ENCODE results near the gene DMXL1.
"Not testable (repeated sequence)": the region's sequence is repeated elsewhere in the genome, so short reads cannot be mapped to it uniquely, and the experiment has no call there.

The DMXL1 gene

GRCh38 chr5:119171686-119172085 is 100.8 kb downstream of the DMXL1 start:
- no peak for ATAC-seq (replicated peaks)
- Mint-ChIP-seq H3K27me3 (no peaks in the 10 kb centered on the region), H3K4me1 (ENCODE audit: low read depth in 2 of 2) (peaks cover 3% of the 10 kb centered on the region in 2 donors), H3K36me3 (ENCODE audit: insufficient read depth) (peaks cover 5% of the 10 kb centered on the region), H3K27ac (no peak overlapping the region), H3K4me3 (no peak overlapping the region), H3K9me3 (no peaks in the 10 kb centered on the region)
- no peak for DNase-seq

- Mint-ChIP-seq H3K4me3 (no peak overlapping the region), H3K4me1 (ENCODE audit: low read depth in 2 of 2) (peaks cover 0 to 3% of the 10 kb centered on the region in 2 donors), H3K27me3 (no peaks in the 10 kb centered on the region), H3K9me3 (no peaks in the 10 kb centered on the region), H3K27ac (no peak overlapping the region), H3K36me3 (ENCODE audit: insufficient read depth) (peaks cover 7% of the 10 kb centered on the region)
- ATAC-seq (replicated peaks) (no peak), DNase-seq (no peak)
These were observed 103.8 kb downstream of the DMXL1 start for GRCh38 chr5:119174578-119175163.

DNA sequence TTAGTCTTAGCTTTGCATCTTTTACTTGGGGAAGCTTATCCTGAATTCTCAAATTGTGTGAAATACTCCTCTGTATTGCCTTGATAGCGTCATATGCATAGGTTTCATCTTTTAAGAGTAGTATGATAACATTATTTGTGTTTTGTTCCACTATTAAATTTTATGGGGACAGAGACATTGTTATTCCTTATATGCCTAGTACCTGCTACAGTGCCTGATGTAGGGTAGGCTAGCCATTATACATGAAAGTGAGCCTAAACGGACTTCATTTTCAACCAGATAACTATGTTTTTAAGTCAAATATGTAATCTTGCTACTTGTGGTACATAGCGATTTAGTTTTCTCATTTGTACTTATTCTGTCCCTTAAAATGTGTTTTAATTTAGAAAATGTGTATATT is 105.9 kb downstream of the DMXL1 start:
- Mint-ChIP-seq H3K27ac (no peak overlapping the region), H3K4me3 (no peak overlapping the region), H3K9me3 (no peaks in the 10 kb centered on the region), H3K36me3 (ENCODE audit: insufficient read depth) (peaks cover 11% of the 10 kb centered on the region), H3K27me3 (no peaks in the 10 kb centered on the region), H3K4me1 (ENCODE audit: low read depth in 2 of 2) (peaks cover 0 to 3% of the 10 kb centered on the region in 2 donors)
- DNase-seq (no peak), ATAC-seq (replicated peaks) (no peak)

- no peak for DNase-seq
- no peaks in the 10 kb centered on the region for H3K27me3 Mint-ChIP-seq
- no peak overlapping the region for H3K4me3 Mint-ChIP-seq
- no peak overlapping the region for H3K27ac Mint-ChIP-seq
- no peaks in the 10 kb centered on the region for H3K9me3 Mint-ChIP-seq
- H3K4me1 Mint-ChIP-seq (ENCODE audit: low read depth in 2 of 2) = peaks cover 0 to 3% of the 10 kb centered on the region in 2 donors
- peaks cover 11% of the 10 kb centered on the region for H3K36me3 Mint-ChIP-seq (ENCODE audit: insufficient read depth)
- ATAC-seq (replicated peaks) = no peak
These were observed 106.3 kb downstream of the DMXL1 start for GRCh38 chr5:119177226-119177625.

- ATAC-seq (replicated peaks) = no peak
- no peak overlapping the region for H3K4me3 Mint-ChIP-seq
- peaks cover 0 to 3% of the 10 kb centered on the region in 2 donors for H3K4me1 Mint-ChIP-seq (ENCODE audit: low read depth in 2 of 2)
- no peak for DNase-seq
- no peaks in the 10 kb centered on the region for H3K9me3 Mint-ChIP-seq
- H3K27me3 Mint-ChIP-seq = no peaks in the 10 kb centered on the region
- H3K27ac Mint-ChIP-seq = no peak overlapping the region
- H3K36me3 Mint-ChIP-seq (ENCODE audit: insufficient read depth) = peaks cover 7% of the 10 kb centered on the region
These were observed 107.5 kb downstream of the DMXL1 start for GRCh38 chr5:119178435-119178834.

- no peaks in the 10 kb centered on the region for H3K4me1 Mint-ChIP-seq (ENCODE audit: low read depth in 2 of 2)
- no peak overlapping the region for H3K27ac Mint-ChIP-seq
- no peaks in the 10 kb centered on the region for H3K9me3 Mint-ChIP-seq
- peaks cover 7% of the 10 kb centered on the region for H3K36me3 Mint-ChIP-seq (ENCODE audit: insufficient read depth)
- DNase-seq (no peak), ATAC-seq (replicated peaks) (no peak)
- no peak overlapping the region for H3K4me3 Mint-ChIP-seq
- no peaks in the 10 kb centered on the region for H3K27me3 Mint-ChIP-seq
These were observed 109.2 kb downstream of the DMXL1 start for GRCh38 chr5:119179857-119180641.

DNA sequence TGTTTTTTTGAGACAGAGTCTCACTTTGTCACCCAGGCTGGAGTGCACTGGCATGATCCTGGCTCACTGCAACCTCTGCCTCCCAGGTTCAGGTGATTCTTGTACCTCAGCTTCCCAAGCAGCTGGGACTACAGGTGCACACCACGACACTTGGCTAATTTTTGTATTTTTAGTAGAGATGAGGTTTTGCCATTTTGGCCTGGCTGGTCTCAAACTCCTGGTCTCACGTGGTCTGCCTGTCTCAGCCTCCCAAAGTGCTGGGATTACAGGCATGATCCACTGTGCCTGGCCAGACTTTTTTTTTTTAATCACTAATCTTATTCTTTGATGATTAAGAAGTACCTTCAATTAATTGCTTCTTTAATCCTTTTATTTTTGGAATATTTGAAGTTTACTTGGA is 114.6 kb downstream of the DMXL1 start:
- not testable (repeated sequence) for H3K27me3 Mint-ChIP-seq; H3K36me3 Mint-ChIP-seq (ENCODE audit: insufficient read depth); H3K4me3 Mint-ChIP-seq; H3K9me3 Mint-ChIP-seq; DNase-seq; ATAC-seq (replicated peaks)
- Mint-ChIP-seq H3K4me1 (ENCODE audit: low read depth in 2 of 2) (peaks cover 10 to 13% of the 10 kb centered on the region in 2 donors), H3K27ac (peak overlapping the region in 1 of 2 donors; percentile 3)

- Mint-ChIP-seq H3K9me3 (no peaks in the 10 kb centered on the region), H3K36me3 (ENCODE audit: insufficient read depth) (no peaks in the 10 kb centered on the region), H3K27me3 (no peaks in the 10 kb centered on the region), H3K27ac (peak overlapping the region; percentile 83 to 86), H3K4me1 (ENCODE audit: low read depth in 2 of 2) (peaks cover 10 to 16% of the 10 kb centered on the region in 2 donors), H3K4me3 (peak overlapping the region; percentile 65 to 77)
- peak; percentile 2 to 8 (median 7) for DNase-seq
- ATAC-seq (replicated peaks) = peak; percentile 74
These were observed 117.1 kb downstream of the DMXL1 start for GRCh38 chr5:119187776-119188529.

DNA sequence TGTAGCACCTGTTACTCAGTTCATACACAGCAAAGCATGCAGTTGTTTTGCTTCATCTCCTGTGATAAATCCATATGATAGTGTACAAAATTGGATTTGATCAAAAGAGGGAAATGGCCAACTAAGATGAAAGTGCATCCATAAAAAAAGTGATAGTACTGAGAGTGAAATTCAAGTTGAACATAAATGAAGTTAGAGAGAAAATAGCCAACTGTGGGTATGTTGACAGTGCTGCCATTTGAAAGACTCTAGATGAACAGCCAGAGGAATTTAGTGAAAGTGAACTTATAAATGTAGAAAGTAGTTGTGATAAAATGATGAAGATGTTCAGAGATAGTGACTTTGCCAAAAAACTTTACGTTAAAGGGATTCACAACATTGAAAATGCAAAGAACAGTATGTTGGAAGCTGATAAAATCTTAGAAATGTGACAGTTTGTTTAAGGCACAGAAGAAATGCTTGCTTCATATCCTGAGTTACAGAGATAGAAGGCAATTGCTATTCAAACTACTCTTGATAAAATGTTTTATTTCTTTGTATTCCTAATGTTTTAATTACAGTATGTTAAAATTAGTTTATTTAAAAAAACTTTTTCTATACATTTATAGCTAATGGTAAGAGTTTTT is 119.7 kb downstream of the DMXL1 start:
- Mint-ChIP-seq H3K27me3 (no peaks in the 10 kb centered on the region), H3K4me1 (ENCODE audit: low read depth in 2 of 2) (peaks cover 10 to 16% of the 10 kb centered on the region in 2 donors), H3K9me3 (no peaks in the 10 kb centered on the region), H3K36me3 (ENCODE audit: insufficient read depth) (peaks cover 7% of the 10 kb centered on the region), H3K27ac (no peak overlapping the region), H3K4me3 (no peak overlapping the region)
- DNase-seq = no peak
- ATAC-seq (replicated peaks) = no peak

DNA sequence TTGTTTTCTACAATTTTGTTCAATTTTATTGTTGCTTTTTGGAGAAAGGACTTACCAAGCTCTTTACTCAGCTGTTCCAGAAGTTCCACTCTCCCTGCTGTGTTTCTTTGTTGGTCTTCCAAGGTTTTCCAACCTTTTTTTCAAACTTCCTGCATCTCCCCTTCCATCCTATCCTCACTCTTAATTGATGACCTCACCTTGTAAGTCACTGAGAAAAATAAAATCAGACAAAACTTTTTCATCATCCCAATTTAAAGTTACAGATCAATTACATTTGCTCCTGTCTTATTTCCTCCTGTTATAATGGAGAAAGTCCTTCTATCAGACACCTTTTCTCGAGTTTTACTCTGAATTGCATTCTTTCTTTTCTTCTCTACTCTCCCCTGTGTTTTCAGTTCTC is 121.1 kb downstream of the DMXL1 start:
- no peak overlapping the region for H3K4me3 Mint-ChIP-seq
- H3K4me1 Mint-ChIP-seq (ENCODE audit: low read depth in 2 of 2) = peaks cover 5 to 12% of the 10 kb centered on the region in 2 donors
- no peaks in the 10 kb centered on the region for H3K27me3 Mint-ChIP-seq
- no peak overlapping the region for H3K27ac Mint-ChIP-seq
- no peak for ATAC-seq (replicated peaks)
- no peak for DNase-seq
- H3K36me3 Mint-ChIP-seq (ENCODE audit: insufficient read depth) = peaks cover 7% of the 10 kb centered on the region
- H3K9me3 Mint-ChIP-seq = no peaks in the 10 kb centered on the region

DNA sequence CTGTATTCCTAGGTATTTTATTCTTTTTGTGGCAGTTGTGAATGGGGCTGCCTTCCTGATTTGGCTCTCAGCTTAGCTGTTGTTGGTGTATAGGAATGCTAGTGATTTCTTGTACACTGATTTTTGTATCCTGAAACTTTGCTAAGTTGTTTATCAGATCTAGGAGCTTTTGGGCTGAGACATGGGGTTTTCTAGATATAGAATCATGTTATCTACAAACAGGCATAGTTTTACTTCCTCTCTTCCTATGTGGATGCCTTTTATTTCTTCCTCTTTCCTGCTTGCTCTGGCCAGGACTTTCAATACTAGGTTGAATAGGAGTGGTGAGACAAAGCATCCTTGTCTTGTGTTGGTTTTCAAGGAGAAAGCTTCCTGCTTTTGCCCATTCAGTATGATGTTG is 129.9 kb downstream of the DMXL1 start:
- Mint-ChIP-seq H3K9me3 (no peaks in the 10 kb centered on the region), H3K27ac (peak overlapping the region in 1 of 2 donors; percentile 29), H3K27me3 (no peaks in the 10 kb centered on the region), H3K4me3 (no peak overlapping the region), H3K36me3 (ENCODE audit: insufficient read depth) (peaks cover 15% of the 10 kb centered on the region), H3K4me1 (ENCODE audit: low read depth in 2 of 2) (peaks cover 4 to 13% of the 10 kb centered on the region in 2 donors)
- DNase-seq = no peak
- no peak for ATAC-seq (replicated peaks)

GRCh38 chr5:119207105-119207504 is 136.2 kb downstream of the DMXL1 start:
- Mint-ChIP-seq H3K9me3 (no peaks in the 10 kb centered on the region), H3K27me3 (no peaks in the 10 kb centered on the region), H3K4me3 (no peak overlapping the region), H3K4me1 (ENCODE audit: low read depth in 2 of 2) (no peaks in the 10 kb centered on the region), H3K27ac (peak overlapping the region in 1 of 2 donors; percentile 23), H3K36me3 (ENCODE audit: insufficient read depth) (peaks cover 3% of the 10 kb centered on the region)
- no peak for DNase-seq
- no peak for ATAC-seq (replicated peaks)

GRCh38 chr5:119212026-119212425 is 141.1 kb downstream of the DMXL1 start:
- no peaks in the 10 kb centered on the region for H3K4me1 Mint-ChIP-seq (ENCODE audit: low read depth in 2 of 2)
- H3K27me3 Mint-ChIP-seq = no peaks in the 10 kb centered on the region
- H3K27ac Mint-ChIP-seq = no peak overlapping the region
- no peak overlapping the region for H3K4me3 Mint-ChIP-seq
- ATAC-seq (replicated peaks) (no peak), DNase-seq (no peak)
- no peaks in the 10 kb centered on the region for H3K36me3 Mint-ChIP-seq (ENCODE audit: insufficient read depth)
- H3K9me3 Mint-ChIP-seq = no peaks in the 10 kb centered on the region

Measured in effector memory CD8-positive, alpha-beta T cell (primary cell).